Esophagus muscularis mucosa (tissue), 3 donors: ENCODE data around the gene RWDD2A.

Source experiments
- POLR2A ChIP-seq: fragments of 450-650 bp; IDR thresholded peaks from one replicate; pipeline ENCODE4 v1.6.1; 2017; ENCODE audit warnings: antibody characterized with exemption, moderate library complexity, mild to moderate bottlenecking, low read depth
- POLR2AphosphoS5 ChIP-seq, 2 donors: sonication (generic); formaldehyde crosslinking; IDR thresholded peaks; one replicate each; pipeline ENCODE4 v1.6.1; 2017; ENCODE audit warnings: antibody characterized with exemption in 2 of 2
- TF ChIP-seq, protein P1 (sequence below), 3 experiments: fragments of 200-600 bp in 2 of 3; fragments of 450-650 bp in 1 of 3; sonication (generic) in 2 of 3; IDR thresholded peaks; one replicate each; pipeline ENCODE4 v1.5.1; 2017 to 2019; ENCODE audit warnings: antibody characterized with exemption in 3 of 3, mild to moderate bottlenecking in 2 of 3, moderate library complexity in 1 of 3

GRCh38 chr6:83193747-83194566 lies 800 bp downstream of the RWDD2A start:
- TF ChIP-seq POLR2A (no peak), POLR2AphosphoS5 (IDR thresholded peaks at IDR 0.05) (no peak)
- TF ChIP-seq, protein P1, sequence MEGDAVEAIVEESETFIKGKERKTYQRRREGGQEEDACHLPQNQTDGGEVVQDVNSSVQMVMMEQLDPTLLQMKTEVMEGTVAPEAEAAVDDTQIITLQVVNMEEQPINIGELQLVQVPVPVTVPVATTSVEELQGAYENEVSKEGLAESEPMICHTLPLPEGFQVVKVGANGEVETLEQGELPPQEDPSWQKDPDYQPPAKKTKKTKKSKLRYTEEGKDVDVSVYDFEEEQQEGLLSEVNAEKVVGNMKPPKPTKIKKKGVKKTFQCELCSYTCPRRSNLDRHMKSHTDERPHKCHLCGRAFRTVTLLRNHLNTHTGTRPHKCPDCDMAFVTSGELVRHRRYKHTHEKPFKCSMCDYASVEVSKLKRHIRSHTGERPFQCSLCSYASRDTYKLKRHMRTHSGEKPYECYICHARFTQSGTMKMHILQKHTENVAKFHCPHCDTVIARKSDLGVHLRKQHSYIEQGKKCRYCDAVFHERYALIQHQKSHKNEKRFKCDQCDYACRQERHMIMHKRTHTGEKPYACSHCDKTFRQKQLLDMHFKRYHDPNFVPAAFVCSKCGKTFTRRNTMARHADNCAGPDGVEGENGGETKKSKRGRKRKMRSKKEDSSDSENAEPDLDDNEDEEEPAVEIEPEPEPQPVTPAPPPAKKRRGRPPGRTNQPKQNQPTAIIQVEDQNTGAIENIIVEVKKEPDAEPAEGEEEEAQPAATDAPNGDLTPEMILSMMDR (IDR thresholded peaks at IDR 0.05), result no peak
